DMS114 treated with DMSO at 0.1 percent for 48 hours (cell line): ENCODE measurements around the gene ISG15.

Experiments used
- DNase-seq: peaks from one replicate; lab custom pipeline; 2025; ENCODE audit not compliant: unreplicated experiment; lab: John Stamatoyannopoulos, UW

ISG15 gene

DNA sequence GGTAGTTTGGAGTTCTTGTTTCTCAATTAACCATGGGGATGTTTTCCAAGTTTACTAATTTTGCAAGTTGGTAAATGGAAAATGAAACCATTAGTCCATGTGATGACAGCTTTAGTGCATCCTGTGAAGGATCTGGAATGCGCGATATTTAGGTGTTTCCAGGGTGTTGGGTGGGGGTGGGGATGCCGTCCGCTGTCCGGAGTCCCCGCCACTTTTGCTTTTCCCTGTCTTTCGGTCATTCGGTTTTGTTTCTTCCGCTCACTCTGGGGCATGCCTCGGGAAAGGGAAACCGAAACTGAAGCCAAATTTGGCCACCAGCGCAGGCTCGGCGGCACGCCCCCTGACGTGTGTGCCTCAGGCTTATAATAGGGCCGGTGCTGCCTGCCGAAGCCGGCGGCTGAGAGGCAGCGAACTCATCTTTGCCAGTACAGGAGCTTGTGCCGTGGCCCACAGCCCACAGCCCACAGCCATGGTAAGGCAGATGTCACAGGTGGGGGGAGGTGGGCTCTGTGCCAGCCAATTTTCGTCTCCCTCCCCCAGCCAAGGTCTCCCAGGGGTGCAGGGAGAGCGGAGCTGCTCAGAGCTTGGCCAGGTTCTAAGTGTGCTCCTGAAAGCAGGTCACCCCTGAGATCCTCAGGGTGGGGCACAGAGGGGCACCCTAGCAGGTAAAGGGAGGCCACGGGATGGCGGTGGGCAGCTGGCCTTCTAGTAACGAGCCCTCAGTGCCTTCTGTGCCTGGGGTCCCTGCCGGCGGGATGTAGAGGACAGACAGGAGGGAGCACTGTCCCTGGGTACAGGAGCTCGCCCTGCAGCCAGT, at the start of gene ISG15:
Gene ISG15, plus strand, starts transcription at position 393 of the 817 bp plus-strand sequence. Its CDS starts 77 bp downstream, at position 470.
- DNase-seq, result peak; percentile 74

DNA sequence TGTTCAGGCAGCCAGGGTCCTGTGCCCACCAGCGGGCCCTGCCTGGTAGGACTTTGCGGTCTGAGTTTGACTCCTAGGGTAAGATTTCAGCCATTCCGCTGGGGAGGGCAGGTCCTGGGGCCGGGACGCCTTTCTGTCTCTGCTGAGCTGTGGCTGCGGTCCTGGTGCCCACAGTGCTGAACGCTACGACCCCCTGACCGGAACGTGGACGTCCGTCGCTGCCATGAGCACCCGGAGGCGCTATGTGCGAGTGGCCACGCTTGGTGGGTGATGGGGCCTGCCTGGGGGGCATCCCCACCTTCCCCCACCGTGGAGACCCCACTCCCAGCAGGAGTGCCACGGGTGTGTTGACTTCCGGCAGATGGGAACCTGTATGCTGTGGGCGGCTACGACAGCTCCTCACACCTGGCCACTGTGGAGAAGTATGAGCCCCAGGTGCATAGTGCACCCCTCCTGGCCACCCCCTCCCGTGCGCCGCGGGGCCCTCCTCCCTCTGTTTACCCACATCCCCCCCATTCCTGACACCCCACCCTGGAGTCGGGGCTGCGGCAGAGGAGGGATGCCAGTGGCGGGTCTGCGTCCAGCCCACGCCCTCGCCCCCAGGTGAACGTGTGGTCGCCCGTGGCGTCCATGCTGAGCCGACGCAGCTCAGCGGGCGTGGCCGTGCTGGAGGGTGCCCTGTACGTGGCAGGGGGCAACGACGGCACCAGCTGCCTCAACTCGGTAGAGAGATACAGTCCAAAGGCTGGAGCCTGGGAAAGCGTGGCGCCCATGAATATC, 49.4 kb upstream of the ISG15 start:
- no peak for DNase-seq

DNA sequence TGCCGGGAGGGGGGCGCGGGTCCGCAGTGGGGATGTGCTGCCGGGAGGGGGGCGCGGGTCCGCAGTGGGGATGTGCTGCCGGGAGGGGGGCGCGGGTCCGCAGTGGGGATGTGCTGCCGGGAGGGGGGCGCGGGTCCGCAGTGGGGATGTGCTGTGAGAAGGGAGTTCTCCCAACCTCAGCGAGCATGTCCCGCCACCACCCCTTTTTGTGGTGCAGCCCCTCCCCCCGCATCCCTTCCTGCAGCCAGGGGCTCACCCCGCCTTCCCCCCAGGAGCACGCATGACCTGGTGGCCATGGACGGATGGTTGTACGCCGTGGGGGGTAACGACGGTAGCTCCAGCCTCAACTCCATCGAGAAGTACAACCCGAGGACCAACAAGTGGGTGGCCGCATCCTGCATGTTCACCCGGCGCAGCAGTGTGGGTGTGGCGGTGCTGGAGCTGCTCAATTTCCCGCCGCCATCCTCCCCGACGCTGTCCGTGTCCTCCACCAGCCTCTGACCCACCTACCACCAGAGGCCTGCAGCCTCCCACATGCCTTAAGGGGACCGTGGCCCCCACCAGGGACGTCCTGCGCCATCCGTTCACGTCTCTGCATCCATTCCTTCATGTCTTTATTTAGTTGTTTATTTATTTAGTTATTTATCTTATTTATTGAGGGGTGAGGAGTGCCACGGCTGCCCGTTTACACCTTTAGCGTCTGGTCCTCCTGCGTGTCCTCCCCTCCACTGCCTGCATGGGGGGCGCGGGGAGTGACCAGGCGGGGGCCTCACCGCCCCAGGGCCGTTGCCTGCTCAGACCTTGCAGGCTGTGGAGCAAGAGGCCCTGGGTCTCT, 48.4 kb upstream of the ISG15 start:
- no peak for DNase-seq

DNA sequence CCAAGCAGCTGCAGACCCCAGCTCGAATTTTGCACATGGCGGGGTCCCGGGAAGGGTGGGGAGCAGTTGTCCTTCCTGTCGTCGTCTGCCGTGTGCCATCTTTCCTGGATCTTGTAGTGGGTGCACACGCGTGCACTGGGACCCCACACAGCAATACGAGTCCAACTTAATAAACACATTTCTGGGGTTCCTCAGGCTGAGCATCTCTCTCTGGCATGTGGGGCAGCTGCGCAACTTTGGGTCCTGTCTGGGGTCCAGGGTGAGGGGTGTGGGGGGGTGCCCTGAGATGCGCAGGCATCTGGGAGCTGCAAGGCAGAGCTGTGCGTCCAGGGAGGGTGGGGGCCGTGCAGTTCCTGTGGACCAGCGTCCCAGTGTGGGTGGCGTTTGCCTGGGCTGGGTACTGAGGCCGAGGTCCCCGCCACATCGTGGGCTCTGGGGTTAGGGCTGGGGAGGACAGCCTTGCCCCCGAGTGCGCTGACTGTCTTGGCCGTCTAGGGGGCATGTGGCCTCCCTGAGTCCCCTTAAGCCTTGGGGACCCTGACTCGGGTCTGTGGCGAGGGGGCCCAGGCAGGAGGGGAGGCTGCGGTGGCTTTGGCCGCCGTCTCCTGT, 47.7 kb upstream of the ISG15 start:
- no peak for DNase-seq

DNA sequence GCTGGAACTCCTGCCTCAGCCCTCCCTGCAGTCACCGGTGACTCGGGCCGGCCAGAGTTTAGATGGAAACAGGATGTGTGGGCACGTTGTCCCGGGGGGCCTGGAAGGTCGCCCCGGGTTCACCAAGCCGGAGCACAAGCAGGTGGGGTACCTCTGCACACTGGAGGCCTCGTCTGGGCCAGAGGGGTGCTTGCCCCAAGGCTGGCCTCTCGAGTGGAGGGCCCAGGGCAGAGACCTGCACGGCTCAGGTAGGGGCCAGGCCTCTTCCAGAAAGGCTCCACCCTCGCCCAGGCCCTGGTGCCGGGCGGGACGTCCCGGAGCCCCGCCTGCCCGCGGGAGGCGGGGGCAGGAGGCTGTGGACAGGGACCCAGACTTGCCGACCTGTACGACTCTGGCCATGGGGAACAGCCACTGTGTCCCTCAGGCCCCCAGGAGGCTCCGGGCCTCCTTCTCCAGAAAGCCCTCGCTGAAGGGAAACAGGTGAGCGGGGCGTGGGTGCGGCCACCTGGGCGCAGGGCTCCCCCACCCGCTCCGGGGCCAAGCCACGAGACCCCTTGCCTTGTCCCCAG, 47.1 kb upstream of the ISG15 start, which contains the start of gene PLEKHN1:
Gene PLEKHN1, plus strand, starts transcription at position 348 of the 569 bp plus-strand sequence. Its CDS starts 50 bp downstream, at position 398.
- DNase-seq, result no peak

DNA sequence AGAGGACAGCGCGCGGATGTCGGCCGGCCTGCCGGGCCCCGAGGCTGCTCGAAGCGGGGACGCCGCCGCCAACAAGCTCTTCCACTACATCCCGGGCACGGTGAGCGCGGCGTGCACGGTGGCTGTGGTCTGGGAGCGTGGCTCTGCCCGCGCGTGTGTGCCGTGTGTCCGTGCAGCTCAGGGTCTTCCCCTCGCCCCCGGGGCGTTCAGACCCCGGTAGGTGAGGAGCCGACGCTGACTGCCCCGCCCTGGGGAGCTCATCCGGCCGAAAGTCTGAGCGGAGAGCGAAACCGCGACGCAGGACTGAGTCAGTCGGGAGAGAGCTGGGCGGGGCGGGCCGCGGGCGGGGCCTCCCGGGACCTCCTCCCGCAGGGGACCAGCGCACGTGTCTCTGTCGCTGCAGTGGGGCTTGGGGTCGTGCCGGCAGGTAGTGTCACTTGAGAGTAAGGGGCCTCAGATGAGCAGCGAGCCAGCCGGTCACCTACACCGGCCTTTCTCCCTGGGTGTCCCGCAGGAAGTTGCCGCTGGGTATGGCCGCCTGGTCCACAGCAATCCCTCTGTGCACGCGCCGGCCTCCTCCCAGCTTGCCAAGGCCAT, 46.5 kb upstream of the ISG15 start:
- peak; percentile 30 for DNase-seq

DNA sequence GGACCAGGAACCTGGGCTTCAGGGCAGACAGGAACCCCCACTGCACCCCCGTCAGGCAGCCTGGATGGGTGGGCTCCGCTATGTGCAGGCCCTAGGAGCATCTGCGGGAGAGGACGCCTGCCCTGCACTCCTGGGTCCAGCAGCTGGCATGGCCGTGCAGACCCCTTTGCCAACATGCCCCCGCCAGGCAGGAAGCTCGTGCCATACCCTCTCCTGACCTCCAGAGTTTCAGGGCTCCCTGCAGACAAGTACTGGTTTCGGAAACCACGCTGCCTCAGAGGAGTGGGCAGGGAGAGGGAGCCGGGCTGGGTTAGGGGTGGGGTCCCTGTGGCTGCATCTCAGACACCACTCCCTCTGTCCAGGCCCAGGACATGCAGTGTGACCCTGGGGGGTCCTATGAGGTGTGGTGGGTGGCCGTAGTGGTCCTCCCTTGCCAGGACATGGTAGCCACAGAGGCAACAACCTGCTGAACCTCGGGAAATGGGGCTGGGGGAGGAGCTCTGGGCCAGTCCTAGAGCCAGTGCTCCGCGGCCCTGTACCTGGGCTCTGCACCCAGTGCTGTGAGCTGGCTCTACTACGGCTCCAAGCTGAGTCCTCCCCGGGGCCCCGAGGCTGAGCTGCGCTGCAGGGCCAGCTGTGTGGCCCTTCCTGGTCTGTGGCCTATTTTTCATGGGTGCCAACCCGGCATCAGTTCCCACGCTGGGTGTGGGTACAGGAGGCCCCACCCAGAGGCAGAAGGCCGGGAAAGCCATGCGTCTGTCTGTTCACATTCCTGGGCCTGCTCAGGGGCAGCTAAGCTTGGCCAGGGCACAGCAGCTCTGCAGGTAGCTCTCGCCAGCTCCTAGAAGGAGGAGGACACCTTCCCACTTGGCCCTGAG, 45.6 kb upstream of the ISG15 start:
- DNase-seq, result no peak

DNA sequence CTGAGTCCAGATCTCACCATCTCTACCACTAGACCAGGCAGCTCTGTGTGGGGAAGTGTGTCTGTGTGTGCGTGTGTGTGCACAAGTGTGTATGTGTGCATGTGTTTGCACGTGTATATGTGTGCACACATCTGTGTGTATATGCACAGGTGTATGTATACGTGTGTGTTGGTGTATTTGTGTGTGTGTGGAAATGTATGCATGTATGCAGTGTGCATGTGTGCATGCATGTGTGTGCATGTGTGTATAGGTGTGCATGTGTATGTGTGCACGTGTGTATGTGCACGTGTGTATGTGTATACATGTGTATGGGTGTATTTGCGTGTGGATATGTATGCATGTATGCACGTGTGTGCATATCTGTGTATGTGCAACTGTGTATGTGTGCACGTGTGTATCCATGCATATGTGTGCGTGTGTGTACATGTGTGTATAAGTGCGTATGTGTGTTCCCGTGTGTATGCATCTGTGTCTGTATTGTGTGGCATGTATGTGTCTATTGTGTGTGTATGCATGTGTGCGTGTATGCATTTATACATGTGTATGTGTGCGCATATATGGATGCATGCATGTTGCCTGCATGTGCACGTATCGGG, 43.9 kb upstream of the ISG15 start:
- DNase-seq, result no peak

DNA sequence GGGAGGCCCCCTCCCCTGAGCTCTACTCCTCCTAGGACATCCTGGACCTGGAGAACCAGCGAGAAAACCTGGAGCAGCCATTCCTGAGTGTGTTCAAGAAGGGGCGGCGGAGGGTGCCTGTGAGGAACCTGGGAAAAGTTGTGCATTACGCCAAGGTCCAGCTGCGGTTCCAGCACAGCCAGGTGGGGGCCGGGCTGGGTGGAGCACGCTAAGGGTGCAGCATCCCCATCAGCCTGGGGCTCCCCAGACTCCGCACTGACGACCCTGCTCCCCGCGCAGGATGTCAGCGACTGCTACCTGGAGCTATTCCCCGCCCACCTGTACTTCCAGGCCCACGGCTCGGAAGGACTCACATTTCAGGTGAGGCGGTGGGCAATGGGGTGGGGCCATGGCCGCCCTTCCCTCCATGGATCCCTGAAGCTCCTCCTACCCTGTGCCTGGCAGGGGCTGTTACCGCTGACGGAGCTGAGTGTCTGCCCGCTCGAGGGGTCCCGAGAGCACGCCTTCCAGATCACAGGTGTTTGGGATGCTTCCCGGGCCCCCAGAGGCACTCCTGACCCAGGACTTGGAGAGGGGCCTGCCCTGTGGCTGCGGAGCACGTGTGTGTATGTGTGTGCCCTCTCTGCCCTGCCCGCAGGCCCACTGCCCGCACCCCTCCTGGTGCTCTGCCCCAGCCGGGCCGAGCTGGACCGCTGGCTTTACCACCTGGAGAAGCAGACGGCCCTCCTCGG, 42.9 kb upstream of the ISG15 start:
- no peak for DNase-seq

DNA sequence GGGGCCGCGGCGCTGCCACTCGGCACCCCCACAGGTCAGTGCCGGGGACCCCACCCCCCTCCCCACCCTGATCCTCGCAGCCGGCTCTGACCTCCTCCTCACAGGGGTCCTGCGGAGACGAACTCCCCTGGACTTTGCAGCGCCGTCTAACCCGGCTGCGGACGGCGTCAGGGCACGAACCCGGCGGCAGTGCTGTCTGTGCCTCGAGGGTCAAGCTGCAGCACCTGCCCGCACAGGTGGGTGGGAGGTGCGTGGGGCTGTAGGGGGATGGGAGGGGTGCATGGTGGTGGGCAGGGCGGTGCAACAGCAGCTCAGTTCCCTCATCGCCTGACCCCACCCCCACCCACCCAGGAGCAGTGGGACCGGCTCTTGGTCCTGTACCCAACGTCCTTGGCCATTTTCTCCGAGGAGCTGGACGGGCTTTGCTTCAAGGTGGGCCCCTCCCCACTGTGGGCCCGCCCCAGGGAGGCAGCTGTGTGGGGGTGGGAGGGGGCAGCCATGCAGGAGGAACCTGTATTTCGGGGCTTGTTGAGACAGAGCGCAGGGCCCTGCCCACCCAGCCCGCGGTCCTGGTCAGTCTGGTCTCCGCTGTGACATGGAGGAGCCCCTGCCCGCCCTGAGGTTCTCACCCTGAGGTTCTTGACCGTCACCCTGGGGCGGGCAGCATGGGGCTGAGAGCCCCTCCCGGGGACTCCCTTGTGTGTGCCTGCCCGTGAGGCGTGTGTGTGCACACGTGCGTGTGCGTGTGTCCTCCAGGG, 42.1 kb upstream of the ISG15 start:
- DNase-seq, result no peak

DNA sequence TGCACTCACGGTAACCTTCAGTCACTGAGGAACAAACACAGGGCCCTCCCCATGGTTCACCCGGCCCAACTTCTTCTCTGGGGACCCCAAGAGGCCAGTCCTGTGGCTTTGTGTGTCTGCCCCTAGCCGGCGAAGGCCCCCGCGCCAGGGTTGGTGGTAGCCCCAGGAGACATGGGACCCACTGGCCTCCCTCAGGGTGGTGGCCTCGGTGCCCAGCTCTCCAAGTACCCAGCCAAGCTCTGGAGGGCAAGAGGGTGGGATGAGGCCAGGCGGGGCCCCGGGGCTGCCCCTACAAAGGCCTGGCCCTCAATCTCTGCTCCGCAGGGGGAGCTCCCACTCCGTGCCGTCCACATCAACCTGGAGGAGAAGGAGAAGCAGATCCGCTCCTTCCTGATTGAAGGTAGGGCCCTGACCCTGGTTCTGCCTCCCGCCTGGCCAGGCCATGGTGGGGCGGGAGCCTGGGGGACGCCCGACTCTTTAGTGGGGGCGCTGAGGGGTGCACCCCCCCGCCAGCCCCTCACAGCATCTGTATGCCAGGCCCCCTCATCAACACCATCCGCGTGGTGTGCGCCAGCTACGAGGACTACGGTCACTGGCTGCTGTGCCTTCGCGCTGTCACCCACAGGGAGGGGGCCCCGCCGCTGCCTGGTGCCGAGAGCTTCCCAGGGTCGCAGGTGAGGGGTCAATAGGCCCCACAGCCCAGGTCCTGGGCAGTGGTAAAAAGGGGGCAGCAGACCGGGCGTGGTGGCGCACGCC, 41.4 kb upstream of the ISG15 start:
- no peak for DNase-seq

DNA sequence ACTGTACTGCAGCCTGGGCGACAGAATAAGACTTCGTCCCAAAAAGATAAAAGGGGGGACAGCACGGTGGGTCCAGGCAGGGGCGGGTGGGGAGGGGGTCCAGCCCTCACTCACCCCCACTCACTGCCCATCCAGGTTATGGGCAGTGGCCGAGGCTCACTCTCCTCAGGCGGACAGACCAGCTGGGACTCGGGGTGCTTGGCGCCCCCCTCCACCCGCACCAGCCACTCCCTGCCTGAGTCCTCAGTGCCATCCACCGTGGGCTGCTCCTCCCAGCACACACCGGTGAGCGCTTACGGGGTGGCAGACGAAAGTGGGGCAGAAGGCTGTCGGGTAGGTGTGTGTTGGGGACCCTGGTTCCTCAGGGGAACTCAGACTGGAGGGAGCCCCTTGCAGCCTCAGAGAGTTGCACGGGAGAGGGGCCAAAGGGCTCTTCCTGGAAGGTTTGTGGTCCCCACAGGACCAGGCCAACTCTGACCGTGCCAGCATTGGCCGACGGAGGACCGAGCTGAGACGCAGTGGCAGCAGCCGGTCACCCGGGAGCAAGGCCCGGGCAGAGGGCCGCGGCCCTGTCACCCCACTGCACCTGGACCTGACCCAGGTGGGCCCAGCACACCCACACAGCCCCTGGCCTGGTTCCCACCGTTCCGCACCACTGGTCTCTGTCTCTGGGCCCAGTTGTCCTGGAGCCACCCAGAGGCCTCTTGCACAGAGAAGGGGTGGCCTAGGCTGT, 40.4 kb upstream of the ISG15 start:
- DNase-seq, result no peak

DNA sequence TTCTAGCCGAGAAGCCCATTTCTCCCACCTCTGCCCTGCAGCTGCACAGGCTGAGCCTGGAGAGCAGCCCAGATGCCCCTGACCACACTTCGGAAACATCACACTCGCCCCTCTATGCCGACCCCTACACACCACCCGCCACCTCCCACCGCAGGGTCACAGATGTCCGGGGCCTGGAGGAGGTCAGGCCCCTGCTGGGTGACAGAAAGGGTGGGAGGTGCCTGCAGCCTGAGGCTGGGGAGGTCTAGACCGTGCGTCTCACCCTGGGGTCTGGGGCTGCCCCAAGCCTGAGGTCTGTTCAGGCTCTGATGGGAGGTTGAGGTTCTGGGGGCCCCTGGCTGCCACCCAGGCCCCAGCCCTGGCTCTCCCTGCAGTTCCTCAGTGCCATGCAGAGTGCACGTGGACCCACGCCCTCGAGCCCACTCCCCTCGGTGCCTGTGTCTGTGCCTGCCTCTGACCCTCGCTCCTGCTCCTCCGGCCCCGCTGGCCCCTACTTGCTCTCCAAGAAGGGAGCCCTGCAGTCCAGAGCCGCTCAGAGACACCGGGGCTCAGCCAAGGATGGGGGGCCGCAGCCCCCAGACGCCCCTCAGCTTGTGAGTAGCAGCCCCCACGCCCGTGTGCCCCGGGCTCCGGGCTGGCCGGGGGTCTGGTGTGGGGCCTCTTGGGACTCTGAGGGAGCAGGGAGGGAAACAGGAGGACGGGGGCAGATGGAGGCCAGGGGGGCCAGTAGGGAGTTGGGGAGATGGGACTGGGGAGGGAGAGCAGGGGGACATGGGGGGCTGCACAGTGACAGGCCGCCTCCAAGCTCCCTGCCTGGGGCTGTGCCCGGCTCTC, 39.6 kb upstream of the ISG15 start:
- DNase-seq, result no peak

DNA sequence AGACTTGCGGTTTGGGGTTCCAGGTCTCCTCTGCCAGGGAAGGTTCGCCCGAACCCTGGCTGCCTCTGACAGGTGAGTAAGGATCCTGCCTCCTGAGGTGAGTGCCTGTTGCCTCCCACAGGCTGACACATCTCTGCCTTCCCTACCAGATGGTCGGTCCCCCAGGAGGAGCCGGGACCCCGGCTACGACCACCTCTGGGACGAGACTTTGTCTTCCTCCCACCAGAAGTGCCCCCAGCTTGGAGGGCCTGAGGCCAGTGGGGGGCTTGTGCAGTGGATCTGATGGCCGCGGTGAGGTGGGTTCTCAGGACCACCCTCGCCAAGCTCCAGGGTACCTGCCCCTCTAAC, 39.0 kb upstream of the ISG15 start:
- no peak for DNase-seq

DNA sequence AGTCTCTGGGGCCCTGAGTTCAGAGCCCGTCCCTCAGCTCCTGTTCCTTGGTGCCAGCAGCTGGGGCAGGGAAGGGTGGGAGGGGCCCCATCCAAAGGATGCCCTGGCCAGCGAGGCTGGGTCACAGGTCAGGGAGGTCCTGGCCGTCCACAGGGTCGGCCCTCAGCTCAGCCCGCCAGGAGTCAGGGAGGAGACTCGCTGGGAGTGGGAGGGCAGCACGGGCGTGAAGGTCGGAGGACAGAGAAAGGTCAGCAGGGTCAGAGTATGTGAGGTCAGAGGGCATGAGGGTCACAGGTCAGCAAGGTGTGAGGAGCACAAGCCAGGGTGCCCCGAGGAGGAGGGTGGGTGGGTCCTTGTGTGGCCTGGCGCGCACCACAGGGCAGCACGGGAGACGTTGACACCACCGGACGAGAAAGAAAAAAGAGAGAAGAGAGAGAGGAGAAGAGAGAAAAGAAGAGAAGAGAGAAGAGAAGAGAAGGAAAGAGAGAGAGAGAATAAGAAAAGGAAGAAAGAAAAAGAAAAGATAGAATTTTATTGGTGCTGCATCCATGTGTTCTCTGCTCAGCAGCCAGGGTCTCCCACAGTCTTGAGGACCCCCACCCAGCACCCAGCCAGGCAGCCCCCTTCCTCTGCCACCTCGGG, 38.5 kb upstream of the ISG15 start:
- no peak for DNase-seq
